WTC11 (cell line): Measurements from ENCODE around the gene HS1BP3. TPM values are rescaled to one million over a fixed set of nuclear protein-coding genes. Genes with fewer than 3 reads are reported as not detected.

Source experiments
- ATAC-seq: fragments of 200-7000 bp; cut with Tn5 transposase; 2 replicates; pipeline ENCODE4 v1.10.0; 2021; ENCODE audit warnings: mild to moderate bottlenecking, moderate library complexity
- CTCF ChIA-PET: fragments of 300-600 bp; sonication (Branson Sonifier 250); formaldehyde crosslinking; loops from one replicate; lab custom pipeline; 2021; ENCODE audit warnings: antibody characterized with exemption; lab: Charles Lee
- POLR2A ChIA-PET: fragments of 350-600 bp; sonication (Branson Sonifier 250); formaldehyde crosslinking; loops from one replicate; lab custom pipeline; 2021; ENCODE audit warnings: antibody characterized with exemption; lab: Charles Lee
- DNase-seq: peaks from one replicate; pipeline ENCODE4 v3.0.0; 2021; ENCODE audit warnings: low spot score
- H3K27ac Mint-ChIP-seq: 2 replicates; pipeline ENCODE4 v1.8.0; 2021; ENCODE audit warnings: mixed read lengths
- H3K27me3 Mint-ChIP-seq: 2 replicates; pipeline ENCODE4 v1.8.0; 2021; ENCODE audit warnings: low read depth, mild to moderate bottlenecking, moderate library complexity, mixed read lengths
- H3K36me3 Mint-ChIP-seq: 2 replicates; pipeline ENCODE4 v1.8.0; 2021; ENCODE audit warnings: mixed read lengths
- H3K4me1 Mint-ChIP-seq: 2 replicates; pipeline ENCODE4 v1.8.0; 2022; ENCODE audit warnings: mixed read lengths
- H3K4me3 Mint-ChIP-seq: 2 replicates; pipeline ENCODE4 v1.8.0; 2021; ENCODE audit warnings: mild to moderate bottlenecking, moderate library complexity, mixed read lengths
- H3K9me3 Mint-ChIP-seq: 2 replicates; pipeline ENCODE4 v1.8.0; 2021; ENCODE audit warnings: mixed read lengths
- ARID4B ChIP-seq: sonication (generic); formaldehyde crosslinking; IDR thresholded peaks from 2 replicates; pipeline ENCODE4 v1.8.0; 2023; ENCODE audit warnings: missing genetic modification reagents, mild to moderate bottlenecking, borderline replicate concordance
- ATF3 ChIP-seq: sonication (generic); formaldehyde crosslinking; conservative IDR thresholded peaks from 2 replicates; pipeline ENCODE4 v1.8.1; 2022; ENCODE audit warnings: mild to moderate bottlenecking, missing genetic modification reagents
- GRHL2 ChIP-seq: fragments of 250-450 bp; sonication (Bioruptor Pico); IDR thresholded peaks from 2 replicates; pipeline ENCODE4 v1.8.0; 2022; ENCODE audit warnings: mild to moderate bottlenecking, moderate library complexity; ENCODE audit not compliant: insufficient replicate concordance, severe bottlenecking
- KAT7 ChIP-seq: sonication (generic); formaldehyde crosslinking; IDR thresholded peaks from 2 replicates; pipeline ENCODE4 v1.8.1; 2023; ENCODE audit warnings: missing genetic modification reagents, mild to moderate bottlenecking, borderline replicate concordance
- MLX ChIP-seq: sonication (generic); formaldehyde crosslinking; IDR thresholded peaks from 2 replicates; pipeline ENCODE4 v1.8.1; 2023; ENCODE audit warnings: mild to moderate bottlenecking, missing genetic modification reagents, moderate library complexity
- MYBL2 ChIP-seq: sonication (generic); formaldehyde crosslinking; IDR thresholded peaks from 2 replicates; pipeline ENCODE4 v1.8.1; 2023; ENCODE audit warnings: mild to moderate bottlenecking, moderate library complexity, missing genetic modification reagents
- NFYB ChIP-seq: sonication (generic); formaldehyde crosslinking; conservative IDR thresholded peaks from 2 replicates; pipeline ENCODE4 v1.8.0; 2022; ENCODE audit warnings: low read depth, missing genetic modification reagents
- NR1H2 ChIP-seq: sonication (generic); formaldehyde crosslinking; IDR thresholded peaks from 2 replicates; pipeline ENCODE4 v1.9.0; 2021; ENCODE audit warnings: mild to moderate bottlenecking, moderate library complexity, missing genetic modification reagents
- TCF7 ChIP-seq: sonication (generic); formaldehyde crosslinking; IDR thresholded peaks from 2 replicates; pipeline ENCODE4 v1.8.0; 2022; ENCODE audit warnings: mild to moderate bottlenecking, low read depth, missing genetic modification reagents, moderate library complexity
- ZBTB21 ChIP-seq: sonication (generic); formaldehyde crosslinking; IDR thresholded peaks from 2 replicates; pipeline ENCODE4 v1.8.1; 2023; ENCODE audit warnings: mild to moderate bottlenecking, missing genetic modification reagents, borderline replicate concordance
- ZNF416 ChIP-seq: fragments of 250-450 bp; sonication (Bioruptor Pico); IDR thresholded peaks from 2 replicates; pipeline ENCODE4 v1.9.0; 2021; ENCODE audit warnings: mild to moderate bottlenecking, inconsistent platforms
- ZNF423 ChIP-seq: fragments of 250-450 bp; sonication (Bioruptor Pico); IDR thresholded peaks from 2 replicates; pipeline ENCODE4 v2.1.2; 2022; ENCODE audit warnings: mild to moderate bottlenecking, moderate library complexity
- ZNF532 ChIP-seq: fragments of 250-450 bp; sonication (Bioruptor Pico); IDR thresholded peaks from 2 replicates; pipeline ENCODE4 v1.9.0; 2021; ENCODE audit warnings: mild to moderate bottlenecking, borderline replicate concordance
- total RNA-seq: library from RNA; stranded (reverse); gene quantifications from 3 replicates; pipeline ENCODE4 v1.2.3, GENCODE V29; 2021
- TF ChIP-seq, protein P1 (sequence below): sonication (generic); formaldehyde crosslinking; conservative IDR thresholded peaks from 2 replicates; pipeline ENCODE4 v1.8.1; 2023; ENCODE audit warnings: mild to moderate bottlenecking, low read depth, missing genetic modification reagents, moderate library complexity
- TF ChIP-seq, protein P2 (sequence below): sonication (generic); formaldehyde crosslinking; IDR thresholded peaks from 2 replicates; pipeline ENCODE4 v1.8.1; 2023; ENCODE audit warnings: mild to moderate bottlenecking, moderate library complexity, missing genetic modification reagents
- TF ChIP-seq, protein P3 (sequence below): sonication (generic); formaldehyde crosslinking; IDR thresholded peaks from 2 replicates; pipeline ENCODE4 v1.8.0; 2022; ENCODE audit warnings: mild to moderate bottlenecking, missing genetic modification reagents

Gene HS1BP3
- total RNA-seq, 1 experiment from 2014 or later, result 17.9 TPM

DNA sequence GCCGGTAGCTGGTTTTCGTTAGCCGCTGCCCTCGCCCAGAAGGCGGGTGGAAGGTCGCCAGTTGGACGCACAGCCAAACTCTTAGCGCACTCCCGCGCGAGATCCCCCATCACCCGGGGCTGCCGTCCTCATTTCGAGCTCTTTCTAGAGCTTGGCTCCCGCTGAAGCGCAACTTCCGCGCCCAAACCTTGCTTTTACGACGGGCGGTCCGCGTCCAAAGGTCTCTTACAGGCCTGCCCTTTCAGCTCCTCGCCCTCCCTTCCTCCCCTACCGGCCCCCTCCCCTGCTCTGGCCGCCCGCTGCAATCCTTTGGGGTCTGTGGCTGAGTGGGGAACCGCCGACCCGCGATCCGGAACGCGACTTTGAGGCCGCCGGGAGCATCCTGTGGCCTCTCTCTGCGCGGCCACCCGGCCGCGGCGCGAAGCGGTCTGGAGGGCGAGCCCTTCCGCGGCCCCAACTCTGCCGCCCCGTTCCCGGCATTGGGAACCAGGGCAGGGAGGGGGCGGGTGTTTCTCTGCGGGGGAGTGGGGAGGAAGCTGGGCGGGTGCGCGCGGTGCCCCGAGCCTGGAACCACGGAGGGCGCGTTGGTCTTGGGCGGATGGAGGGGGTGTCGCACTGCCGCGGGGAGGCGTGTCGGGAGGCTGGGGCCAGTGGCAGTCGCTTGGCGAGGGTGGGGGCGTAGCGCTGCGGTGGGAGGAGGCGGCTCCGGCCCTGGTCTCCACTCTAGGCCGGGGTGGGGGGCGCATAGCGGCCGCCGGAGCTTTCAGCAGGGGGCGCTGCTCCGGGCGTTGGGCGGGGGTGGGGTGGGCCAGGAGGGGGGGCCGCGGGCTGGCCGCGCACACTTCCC lies 15.6 kb upstream of the HS1BP3 start, which contains the start of gene GDF7 (continued):
- TF ChIP-seq, protein P1, sequence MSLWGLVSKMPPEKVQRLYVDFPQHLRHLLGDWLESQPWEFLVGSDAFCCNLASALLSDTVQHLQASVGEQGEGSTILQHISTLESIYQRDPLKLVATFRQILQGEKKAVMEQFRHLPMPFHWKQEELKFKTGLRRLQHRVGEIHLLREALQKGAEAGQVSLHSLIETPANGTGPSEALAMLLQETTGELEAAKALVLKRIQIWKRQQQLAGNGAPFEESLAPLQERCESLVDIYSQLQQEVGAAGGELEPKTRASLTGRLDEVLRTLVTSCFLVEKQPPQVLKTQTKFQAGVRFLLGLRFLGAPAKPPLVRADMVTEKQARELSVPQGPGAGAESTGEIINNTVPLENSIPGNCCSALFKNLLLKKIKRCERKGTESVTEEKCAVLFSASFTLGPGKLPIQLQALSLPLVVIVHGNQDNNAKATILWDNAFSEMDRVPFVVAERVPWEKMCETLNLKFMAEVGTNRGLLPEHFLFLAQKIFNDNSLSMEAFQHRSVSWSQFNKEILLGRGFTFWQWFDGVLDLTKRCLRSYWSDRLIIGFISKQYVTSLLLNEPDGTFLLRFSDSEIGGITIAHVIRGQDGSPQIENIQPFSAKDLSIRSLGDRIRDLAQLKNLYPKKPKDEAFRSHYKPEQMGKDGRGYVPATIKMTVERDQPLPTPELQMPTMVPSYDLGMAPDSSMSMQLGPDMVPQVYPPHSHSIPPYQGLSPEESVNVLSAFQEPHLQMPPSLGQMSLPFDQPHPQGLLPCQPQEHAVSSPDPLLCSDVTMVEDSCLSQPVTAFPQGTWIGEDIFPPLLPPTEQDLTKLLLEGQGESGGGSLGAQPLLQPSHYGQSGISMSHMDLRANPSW (CRISPR knock-in tag), result no peak
- TF ChIP-seq, protein P2, sequence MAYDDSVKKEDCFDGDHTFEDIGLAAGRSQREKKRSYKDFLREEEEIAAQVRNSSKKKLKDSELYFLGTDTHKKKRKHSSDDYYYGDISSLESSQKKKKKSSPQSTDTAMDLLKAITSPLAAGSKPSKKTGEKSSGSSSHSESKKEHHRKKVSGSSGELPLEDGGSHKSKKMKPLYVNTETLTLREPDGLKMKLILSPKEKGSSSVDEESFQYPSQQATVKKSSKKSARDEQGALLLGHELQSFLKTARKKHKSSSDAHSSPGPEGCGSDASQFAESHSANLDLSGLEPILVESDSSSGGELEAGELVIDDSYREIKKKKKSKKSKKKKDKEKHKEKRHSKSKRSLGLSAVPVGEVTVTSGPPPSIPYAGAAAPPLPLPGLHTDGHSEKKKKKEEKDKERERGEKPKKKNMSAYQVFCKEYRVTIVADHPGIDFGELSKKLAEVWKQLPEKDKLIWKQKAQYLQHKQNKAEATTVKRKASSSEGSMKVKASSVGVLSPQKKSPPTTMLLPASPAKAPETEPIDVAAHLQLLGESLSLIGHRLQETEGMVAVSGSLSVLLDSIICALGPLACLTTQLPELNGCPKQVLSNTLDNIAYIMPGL (CRISPR knock-in tag), result peak; percentile 19; the same call in 1 of the 2 replicates
- TF ChIP-seq ZNF532 (CRISPR knock-in tag), result no peak

GRCh38 chr2:20666005-20666303 lies 15.1 kb upstream of the HS1BP3 start:
- ATAC-seq (0 out of 2 replicates have a peak, but pooled peaks have one; percentile 0), DNase-seq (peak; percentile 30)
- CTCF ChIA-PET, result interaction anchor here (0.9 to 8.9 kb wide), 7 partner anchors 8 to 297 kb away, joined by 3 to 329 read pairs (median 5); partner anchors contain the start of genes HS1BP3 and RHOB
- H3K4me3 Mint-ChIP-seq, result peak overlapping the region; percentile 76
- peaks cover 34% of the 10 kb centered on the region for H3K4me1 Mint-ChIP-seq
- H3K27ac Mint-ChIP-seq, result no peak overlapping the region
- POLR2A ChIA-PET, result interaction anchor here (1.3 to 1.4 kb wide), 2 partner anchors 10 to 219 kb away, joined by 3 to 7 read pairs; no protein-coding TSS in a partner anchor
- no peaks in the 10 kb centered on the region for H3K9me3 Mint-ChIP-seq
- no peaks in the 10 kb centered on the region for H3K36me3 Mint-ChIP-seq
- H3K27me3 Mint-ChIP-seq, result peaks cover 94% of the 10 kb centered on the region
- TF ChIP-seq TCF7 (CRISPR knock-in tag) (no peak), NFYB (CRISPR knock-in tag) (no peak), MLX (CRISPR knock-in tag) (no peak), MYBL2 (CRISPR knock-in tag) (no peak), KAT7 (no peak), ATF3 (CRISPR knock-in tag) (no peak), GRHL2 (CRISPR knock-in tag) (no peak), ZNF423 (CRISPR knock-in tag) (no peak), NR1H2 (no peak), ZBTB21 (CRISPR knock-in tag) (no peak), ZNF416 (CRISPR knock-in tag) (no peak), ARID4B (0 out of 2 replicates have a peak, but pooled peaks have one; percentile 21)
- TF ChIP-seq, protein P3, sequence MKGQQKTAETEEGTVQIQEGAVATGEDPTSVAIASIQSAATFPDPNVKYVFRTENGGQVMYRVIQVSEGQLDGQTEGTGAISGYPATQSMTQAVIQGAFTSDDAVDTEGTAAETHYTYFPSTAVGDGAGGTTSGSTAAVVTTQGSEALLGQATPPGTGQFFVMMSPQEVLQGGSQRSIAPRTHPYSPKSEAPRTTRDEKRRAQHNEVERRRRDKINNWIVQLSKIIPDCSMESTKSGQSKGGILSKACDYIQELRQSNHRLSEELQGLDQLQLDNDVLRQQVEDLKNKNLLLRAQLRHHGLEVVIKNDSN, result no peak
- TF ChIP-seq, protein P2 (CRISPR knock-in tag), result peak; percentile 60; the same call in 1 of the 2 replicates
